ENCODE results near the gene TVP23B.
A peak's percentile ranks its signal among the peaks of the same experiment; 100 is the strongest.
"Not testable (repeated sequence)": the region's sequence is repeated elsewhere in the genome, so short reads cannot be mapped to it uniquely, and the experiment has no call there.

The TVP23B gene

GRCh38 chr17:18780991-18781718 is at the start of gene TVP23B:
Gene TVP23B, plus strand, starts transcription at chr17:18781183. Its CDS starts 111 bp downstream, at chr17:18781294.
- peak; percentile 96 to 97 for DNase-seq (ENCODE audit: low read depth in 2 of 2)

DNA sequence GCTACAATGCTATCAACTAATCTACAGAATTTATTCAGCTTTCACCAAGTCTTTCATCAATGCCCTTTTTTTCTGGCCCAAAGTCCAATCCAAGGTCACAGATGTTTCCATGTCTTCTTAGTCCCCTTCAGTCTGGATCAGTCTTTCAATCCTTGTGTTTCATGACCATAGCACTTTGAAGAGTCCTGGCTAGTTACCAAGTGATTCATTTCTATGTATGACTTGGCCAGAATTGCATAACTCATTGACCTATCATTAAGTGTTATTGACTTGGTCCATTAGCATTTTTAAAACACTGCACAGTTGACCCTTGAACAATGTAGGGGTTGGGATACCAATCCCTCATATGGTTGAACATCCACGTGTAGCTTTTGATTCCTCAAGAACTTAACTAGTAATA is 48.5 kb upstream of the TVP23B start:
- DNase-seq (ENCODE audit: low read depth in 2 of 2): not testable (repeated sequence)

DNA sequence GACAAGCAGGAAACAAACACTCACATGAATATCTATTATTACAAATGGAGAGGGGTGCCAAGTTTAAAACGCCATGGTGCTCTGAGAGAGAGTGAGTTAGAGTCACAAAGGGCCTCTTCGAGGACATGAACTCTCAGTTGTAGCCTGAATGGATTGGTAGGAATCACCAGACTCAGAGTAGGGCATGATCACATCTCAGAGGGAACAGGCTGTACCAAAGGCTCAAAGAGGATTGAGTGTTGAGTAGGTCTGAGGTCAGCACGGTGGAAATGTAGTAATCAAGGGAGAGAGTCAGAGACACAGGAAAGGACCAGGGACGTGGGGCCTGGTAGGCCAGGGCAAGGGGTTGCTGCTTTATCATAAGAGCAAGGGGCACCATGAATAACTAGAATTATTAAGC is 47.6 kb upstream of the TVP23B start:
- DNase-seq (ENCODE audit: low read depth in 2 of 2): not testable (repeated sequence)

DNA sequence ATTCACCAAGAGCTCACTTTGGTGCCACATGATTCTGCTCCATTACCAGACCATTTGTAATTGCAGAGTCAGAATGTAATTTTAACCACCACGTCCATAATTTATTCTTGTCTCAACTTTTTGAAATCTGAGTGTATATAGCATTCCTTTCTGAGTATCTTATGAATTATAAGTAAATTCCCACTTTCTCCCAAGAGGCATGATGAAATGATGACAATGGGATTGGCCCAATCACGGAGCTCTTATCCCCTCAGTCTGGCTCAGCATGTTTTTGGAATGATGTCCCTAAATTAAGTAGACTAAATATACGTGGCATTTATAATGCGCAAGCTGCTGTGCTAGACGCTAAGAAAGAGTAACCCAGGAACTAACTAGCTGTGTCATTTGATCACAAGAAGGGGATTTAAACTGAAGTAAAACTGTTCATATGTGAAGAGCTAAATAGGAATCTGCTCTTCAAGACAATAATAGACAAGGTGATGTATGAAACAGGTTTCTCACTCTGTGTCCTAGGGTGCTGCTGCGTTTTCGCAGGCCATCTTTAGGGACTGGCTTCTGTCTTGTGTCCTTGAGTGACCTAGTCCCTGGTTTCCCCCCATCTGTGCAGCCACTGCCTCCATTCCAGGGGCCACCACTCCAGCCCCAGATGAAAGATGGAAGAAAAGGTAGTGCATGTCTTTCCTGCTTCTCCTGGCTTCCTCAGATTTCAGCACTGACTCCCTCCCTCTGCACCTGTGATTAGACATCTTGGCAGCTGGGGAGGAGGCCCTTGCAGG is 41.2 kb upstream of the TVP23B start:
- not testable (repeated sequence) for DNase-seq (ENCODE audit: low read depth in 2 of 2)

- DNase-seq (ENCODE audit: low read depth in 2 of 2): not testable (repeated sequence)
Measured at GRCh38 chr17:18741228-18741627, 39.8 kb upstream of the TVP23B start.

- DNase-seq (ENCODE audit: low read depth in 2 of 2): not testable (repeated sequence)
Measured at GRCh38 chr17:18743699-18744421, 37.1 kb upstream of the TVP23B start, which contains the start of gene FBXW10. Gene FBXW10, plus strand, starts transcription at chr17:18744054. Its CDS starts 191 bp downstream, at chr17:18744245.

- not testable (repeated sequence) for DNase-seq (ENCODE audit: low read depth in 2 of 2)
Measured at GRCh38 chr17:18744726-18745125, 36.3 kb upstream of the TVP23B start.

GRCh38 chr17:18746551-18746950 is 34.4 kb upstream of the TVP23B start:
- not testable (repeated sequence) for DNase-seq (ENCODE audit: low read depth in 2 of 2)

GRCh38 chr17:18747501-18747900 is 33.5 kb upstream of the TVP23B start:
- DNase-seq (ENCODE audit: low read depth in 2 of 2): not testable (repeated sequence)

DNA sequence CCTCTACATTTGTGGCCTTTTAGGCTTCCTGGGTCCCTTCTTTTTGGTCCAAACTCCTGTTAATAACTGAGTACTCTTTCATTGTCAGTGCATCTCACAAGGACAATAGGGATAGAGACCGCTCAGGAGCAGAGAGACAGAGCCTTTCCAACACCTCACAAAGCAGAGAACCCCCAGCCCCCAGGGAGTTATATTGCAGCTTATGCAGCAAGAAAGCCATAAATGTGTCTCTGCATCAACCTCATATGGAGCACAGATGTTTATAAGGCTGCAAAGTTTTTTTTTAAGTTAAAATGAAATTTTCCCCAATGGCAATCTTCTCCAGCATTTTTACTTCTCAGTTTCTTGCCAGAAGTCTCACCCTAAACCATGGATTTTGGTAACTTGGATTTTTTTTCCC is 30.7 kb upstream of the TVP23B start:
- DNase-seq (ENCODE audit: low read depth in 2 of 2): not testable (repeated sequence)

DNA sequence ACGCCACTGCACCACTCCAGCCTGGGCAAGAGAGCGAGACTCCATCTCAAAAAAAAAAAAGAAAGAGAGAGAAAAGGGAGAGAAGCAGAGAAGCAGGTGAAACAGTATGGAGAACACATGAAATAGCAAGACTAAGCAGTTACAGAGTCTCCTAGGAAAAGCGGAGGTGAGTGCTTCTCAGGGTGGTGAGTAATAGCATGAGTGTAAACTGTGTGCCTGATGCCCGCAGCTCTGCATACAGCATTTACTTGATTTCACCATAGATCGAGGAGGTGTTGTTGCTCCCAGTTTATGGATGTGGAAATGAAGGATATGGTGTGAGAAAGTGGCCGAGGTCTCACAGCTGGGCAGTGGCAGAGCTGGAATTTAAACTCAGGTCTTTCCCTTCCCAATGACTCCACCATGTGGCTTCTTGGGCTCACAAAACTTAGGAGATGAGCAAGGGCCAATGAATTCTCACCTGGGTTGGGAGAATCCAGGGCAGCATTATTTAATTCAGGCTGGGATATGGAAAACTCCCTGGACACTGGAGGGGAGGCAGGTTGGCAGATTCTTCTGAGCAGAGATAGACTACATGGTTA is 27.1 kb upstream of the TVP23B start:
- not testable (repeated sequence) for DNase-seq (ENCODE audit: low read depth in 2 of 2)

GRCh38 chr17:18755969-18756368 is 25.0 kb upstream of the TVP23B start:
- not testable (repeated sequence) for DNase-seq (ENCODE audit: low read depth in 2 of 2)

DNA sequence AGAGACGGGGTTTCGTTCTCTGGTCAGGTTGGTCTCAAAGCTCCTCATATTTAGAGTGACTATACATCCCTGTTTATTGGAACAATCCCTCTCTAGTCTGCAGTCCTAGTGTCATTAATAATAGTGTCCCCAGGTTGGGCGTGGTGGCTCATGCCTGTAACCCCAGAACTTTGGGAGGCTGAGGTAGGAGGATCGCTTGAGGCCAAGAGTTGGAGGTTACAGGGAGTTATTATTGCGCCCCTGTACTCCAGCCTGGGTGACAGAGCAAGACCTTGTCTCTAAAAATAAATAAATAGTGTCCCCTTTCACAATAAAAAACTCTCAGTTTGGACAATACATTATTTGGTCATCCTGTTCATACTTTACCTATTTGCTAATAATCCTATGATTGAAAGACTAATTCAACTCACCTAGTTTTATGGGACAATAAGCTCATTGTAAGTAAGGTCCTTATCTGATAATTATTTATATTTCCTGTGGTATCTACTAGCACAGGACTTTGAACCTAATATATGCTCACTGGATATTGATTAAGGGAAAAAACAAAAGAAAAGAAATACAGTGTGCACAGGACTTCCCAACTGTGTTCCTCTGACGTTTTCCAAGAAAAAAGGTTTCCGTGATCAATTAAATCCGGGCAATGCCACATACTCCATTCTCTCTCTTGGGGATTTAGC is 23.5 kb upstream of the TVP23B start:
- DNase-seq (ENCODE audit: low read depth in 2 of 2): not testable (repeated sequence)

DNA sequence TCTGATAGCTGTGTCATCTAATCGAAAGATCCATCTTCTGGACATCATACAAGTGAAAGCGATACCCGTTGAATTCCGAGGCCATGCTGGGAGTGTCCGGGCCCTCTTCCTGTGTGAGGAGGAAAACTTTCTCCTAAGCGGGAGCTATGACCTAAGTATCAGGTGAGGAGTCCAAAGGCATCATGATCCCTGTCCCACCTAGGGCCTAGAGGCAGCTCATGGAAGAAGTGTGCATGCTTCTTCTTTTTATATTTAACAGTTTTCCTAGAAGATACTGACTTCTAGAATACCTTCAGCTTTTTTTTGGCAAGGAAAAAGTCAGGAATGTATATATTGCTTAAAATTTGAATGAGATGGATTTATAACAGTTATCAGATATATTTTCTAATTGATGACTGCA is 22.6 kb upstream of the TVP23B start:
- not testable (repeated sequence) for DNase-seq (ENCODE audit: low read depth in 2 of 2)

DNA sequence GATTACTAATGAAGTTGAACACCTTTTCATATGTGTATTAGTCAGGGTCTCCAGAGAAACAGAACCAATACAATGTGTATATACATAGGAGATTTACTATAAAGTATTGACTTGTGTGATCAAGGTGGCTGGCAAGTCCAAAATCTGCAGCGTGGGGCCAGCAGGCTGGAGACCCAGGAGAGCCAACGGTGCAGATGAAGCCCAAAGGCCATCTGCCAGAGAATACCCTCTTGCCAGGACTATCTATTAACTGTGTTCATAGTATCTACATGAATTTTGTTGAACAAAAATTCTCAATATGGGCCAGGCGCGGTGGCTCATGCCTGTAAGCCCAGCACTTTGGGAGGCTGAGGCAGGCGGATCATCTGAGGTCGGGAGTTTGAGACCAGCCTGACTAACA is 20.8 kb upstream of the TVP23B start:
- DNase-seq (ENCODE audit: low read depth in 2 of 2): not testable (repeated sequence)

DNA sequence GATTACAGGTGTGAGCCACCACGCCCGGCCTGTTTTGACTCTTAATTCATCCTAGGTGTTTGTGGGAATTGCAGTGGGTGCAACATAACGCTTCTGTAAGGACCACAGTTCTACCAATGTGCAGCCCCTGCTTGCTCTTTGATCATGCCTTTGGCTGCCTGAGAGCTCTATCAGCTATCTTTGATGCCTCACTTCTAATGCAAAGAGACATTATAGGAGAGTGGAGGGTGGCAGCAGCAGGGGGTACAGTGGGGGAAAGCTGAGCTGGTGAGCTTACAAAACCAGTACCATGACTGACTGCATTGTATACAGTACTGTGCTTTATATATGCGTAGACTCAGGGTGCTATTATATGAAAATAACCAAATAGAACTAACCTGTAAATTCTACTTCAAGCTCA is 10.4 kb upstream of the TVP23B start:
- not testable (repeated sequence) for DNase-seq (ENCODE audit: low read depth in 2 of 2)

DNA sequence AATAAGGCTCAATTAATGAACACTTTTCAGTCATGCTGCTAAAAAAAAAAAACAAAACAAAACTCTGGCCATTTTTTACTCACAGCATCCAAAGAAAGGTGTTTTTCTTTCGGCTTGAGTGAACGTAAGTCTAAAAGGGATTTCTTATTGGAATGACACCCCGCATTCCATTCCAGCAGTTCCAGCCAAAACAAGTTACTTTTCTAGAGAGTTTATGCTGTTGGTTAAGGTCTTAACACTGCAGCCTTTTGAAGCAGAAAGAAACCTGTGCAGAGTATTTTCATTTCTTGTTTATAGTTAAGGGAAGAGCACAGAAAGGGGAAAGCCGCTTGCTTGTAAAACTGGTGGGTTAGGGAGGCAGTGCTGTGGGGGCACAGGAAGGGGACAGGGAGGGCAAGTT is 9.9 kb upstream of the TVP23B start:
- DNase-seq (ENCODE audit: low read depth in 2 of 2): not testable (repeated sequence)

DNA sequence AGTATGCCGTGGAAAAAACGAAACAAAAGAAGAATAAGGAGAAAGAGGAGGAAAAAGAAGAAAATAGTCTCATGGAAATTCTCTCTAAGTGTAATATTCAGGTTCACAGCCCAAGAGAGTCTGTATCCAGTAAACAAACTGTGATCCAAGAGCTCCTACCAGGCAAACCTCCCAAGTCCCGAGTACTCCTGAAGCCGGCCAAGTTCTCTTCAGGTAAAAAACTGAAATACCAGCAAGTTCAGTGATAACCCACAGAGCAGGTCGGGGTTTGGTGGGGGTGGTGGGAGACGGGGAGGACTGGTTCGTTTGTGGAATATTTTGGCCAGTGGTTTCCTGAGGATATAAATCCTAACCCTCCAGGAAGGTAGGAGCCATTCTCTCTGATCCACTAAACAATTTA is 8.5 kb upstream of the TVP23B start:
- DNase-seq (ENCODE audit: low read depth in 2 of 2): no peak

GRCh38 chr17:18781805-18782204 is 822 bp downstream of the TVP23B start:
- DNase-seq (ENCODE audit: low read depth in 2 of 2): not testable (repeated sequence)

DNA sequence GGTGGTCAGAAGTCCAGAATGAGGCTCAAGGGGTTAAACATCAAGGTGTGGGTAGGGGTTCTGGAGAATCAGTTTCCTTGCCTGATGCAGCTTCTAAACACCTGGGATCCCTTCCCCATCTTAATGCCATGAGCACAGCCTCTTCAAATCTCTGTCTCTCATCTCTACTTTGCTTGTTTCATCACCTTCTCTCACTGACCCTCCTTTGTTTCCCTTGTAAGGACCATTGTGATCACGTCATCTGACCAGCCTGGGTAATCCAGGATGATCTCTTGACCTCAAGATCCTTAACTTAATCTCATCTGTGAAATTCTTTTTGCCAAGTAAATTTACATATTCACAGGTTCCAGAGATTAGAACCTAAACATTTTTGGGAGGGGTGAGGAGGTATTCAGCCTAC is 5.0 kb downstream of the TVP23B start:
- DNase-seq (ENCODE audit: low read depth in 2 of 2): not testable (repeated sequence)

- DNase-seq (ENCODE audit: low read depth in 2 of 2): not testable (repeated sequence)
Measured at GRCh38 chr17:18786890-18787289, 5.9 kb downstream of the TVP23B start.
